ENCODE results near the gene IPCEF1.

- TF ChIP-seq CTCF (IDR thresholded peaks at IDR 0.05) (no peak), POLR2A (IDR thresholded peaks at IDR 0.05) (no peak)
Observed at GRCh38 chr6:154232013-154232910, 124.3 kb downstream of the IPCEF1 start.

Data from thyroid gland (tissue), 4 donors.